ENCODE results near the gene COL5A1.
"Not testable (repeated sequence)": the region's sequence is repeated elsewhere in the genome, so short reads cannot be mapped to it uniquely, and the experiment has no call there.

The COL5A1 gene

GRCh38 chr9:134692573-134692860 lies 50.9 kb downstream of the COL5A1 start:
- no peak for DNase-seq (ENCODE audit: low read depth)

DNA sequence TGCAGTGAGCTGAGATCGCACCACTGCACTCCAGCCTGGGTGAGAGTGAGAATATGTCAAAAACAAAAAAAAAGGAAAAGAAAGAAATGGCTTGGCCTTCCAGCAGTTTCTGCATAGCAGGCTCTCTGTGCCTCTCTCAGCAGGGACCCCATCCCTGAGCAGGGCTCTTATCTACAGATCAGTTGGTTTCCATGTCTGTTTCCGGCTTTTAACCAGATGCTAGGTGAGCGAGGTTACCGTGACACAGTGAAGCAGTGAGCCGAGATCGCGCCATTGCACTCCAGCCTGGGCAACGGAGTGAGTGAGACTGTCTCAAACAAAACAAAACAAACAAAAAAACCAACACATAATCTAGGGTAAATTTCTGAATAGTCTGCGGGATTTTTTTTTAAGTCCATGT lies 51.4 kb downstream of the COL5A1 start:
- DNase-seq (ENCODE audit: low read depth), result no peak

DNA sequence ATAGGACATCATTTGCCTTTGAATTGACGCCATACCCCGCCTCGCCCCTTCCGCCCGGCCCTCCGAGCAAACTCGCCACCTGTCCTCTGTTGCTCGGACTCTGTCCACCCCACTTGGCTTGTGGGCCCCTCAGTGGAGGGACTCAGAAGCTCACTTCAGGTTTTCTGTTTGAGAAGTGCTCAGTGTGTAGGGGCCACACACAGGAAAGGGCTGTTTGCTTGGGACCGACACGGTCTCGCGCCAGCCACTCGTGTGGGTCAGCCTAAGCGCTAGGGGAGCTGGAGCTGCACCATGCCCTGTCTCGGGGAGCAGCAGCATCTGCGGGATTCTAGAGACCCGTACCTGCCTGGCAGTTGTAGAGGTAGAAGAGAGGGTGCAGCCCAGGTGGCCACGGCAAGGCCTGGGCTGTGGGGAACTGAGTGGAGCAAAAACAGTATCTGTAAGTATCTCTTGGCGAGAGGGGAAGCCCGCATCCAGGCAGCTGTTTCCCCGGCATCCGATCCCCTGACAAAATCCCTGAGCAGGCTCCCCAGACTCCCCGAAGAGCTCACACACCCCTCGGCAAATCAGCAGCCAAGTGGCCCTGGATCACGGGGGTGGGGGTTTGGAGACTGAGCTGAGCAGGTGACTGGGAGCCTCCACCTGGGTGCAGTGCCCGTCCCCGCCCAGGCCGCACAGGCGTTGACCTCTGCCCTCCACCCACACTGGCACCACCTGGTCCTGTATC lies 52.2 kb downstream of the COL5A1 start:
- DNase-seq (ENCODE audit: low read depth), result no peak

- DNase-seq (ENCODE audit: low read depth), result no peak
Observed at GRCh38 chr9:134694368-134694665, 52.7 kb downstream of the COL5A1 start.

DNA sequence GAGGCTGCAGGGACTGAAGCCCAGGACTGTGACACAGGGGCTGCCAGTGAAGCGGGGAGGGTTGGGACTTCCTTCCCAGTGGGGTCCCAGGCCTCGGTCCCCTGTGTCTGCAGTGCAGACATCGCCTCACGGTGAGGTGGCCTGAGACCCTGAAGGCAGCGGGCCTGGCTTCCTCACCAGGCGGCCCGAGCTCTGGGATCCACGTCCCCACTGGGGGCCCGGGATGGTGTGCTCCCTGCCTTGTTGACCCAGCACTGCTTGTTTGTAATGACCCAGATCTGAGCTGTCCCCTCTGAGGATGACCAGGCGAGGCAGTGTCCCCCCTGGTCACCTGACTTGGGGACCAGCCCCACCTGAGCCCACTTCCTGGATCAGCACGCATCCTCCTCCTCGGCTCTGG lies 53.1 kb downstream of the COL5A1 start:
- no peak for DNase-seq (ENCODE audit: low read depth)

DNA sequence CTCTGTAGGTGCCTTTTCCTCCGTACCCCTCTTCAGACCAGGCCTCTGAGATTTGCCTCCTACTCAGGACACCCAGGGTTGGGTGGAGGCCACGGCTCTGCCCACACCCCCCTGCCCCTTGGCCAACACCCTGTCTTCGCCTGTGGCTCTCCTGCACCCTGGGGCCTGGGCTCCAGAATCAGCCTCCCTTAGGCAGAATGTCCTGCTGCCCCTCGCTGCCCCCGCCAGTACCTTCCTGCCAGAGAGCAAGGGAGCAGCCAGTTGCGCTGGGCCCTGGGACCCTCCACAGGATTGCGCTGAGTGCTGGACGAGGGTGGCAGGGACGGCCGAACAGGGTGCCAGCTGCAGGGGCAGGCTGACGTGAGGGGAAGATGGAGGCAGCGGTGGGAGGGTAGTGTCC lies 53.5 kb downstream of the COL5A1 start:
- no peak for DNase-seq (ENCODE audit: low read depth)

DNA sequence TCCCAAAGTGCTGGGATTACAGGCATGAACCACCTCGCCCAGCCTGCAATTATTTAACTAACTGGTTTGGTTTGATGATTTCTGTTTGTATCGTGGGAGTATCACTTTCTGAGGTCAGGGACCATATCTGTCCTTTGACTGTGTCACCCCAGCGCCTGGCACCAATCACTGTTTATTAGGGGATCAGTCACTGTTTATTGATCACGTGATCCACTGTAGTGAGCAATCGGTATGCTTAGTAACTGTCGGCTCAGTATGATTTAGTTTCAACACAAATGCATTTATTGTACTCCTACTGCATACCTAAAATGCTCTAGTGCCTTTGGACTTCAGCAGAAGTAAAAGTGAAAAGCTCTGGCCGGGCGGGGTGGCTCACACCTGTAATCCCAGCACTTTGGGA lies 54.8 kb downstream of the COL5A1 start:
- no peak for DNase-seq (ENCODE audit: low read depth)

DNA sequence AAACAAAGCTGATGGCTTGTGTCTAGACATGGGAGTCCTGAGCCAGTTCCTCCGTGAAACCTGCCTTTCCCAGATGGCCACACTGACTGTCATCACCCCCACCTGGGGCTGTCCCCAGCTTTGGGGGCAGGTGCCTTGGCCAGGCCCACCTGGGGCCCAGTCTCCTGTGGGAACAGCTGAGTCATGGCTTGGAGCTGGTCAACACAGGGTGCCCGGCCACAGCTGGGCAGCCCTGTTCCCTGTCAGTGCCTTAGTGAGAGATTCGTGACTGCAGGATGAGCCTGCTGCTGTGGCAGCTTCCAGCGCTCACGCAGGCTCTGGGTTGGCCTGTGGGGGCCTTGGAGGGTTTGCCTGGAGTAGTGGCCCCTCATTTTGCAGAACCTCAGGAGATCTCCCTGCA lies 56.5 kb downstream of the COL5A1 start:
- DNase-seq (ENCODE audit: low read depth), result no peak

GRCh38 chr9:134698587-134699342 lies 57.2 kb downstream of the COL5A1 start:
- DNase-seq (ENCODE audit: low read depth), result no peak

DNA sequence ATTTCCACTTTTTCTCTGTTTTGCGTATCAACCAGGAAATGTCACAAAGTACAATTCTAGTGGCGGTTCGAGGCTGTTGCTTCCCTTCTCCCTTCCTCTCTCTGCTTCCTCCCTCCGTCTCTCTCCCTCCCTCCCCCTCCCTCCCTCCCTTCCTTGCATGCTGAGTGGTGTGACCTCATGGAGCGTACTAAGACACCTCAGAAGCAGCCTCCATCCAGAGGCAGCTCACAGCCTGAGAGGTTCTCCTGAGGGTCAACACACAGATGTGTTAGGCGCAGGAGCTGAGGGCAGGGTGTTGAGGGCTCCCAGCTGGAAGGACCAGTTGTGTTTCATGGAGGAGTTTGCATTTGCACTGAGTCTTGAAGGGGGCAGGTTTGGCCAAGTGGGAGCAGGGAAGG lies 57.7 kb downstream of the COL5A1 start:
- no peak for DNase-seq (ENCODE audit: low read depth)

- no peak for DNase-seq (ENCODE audit: low read depth)
Observed at GRCh38 chr9:134700636-134701350, 59.2 kb downstream of the COL5A1 start.

- DNase-seq (ENCODE audit: low read depth), result no peak
Observed at GRCh38 chr9:134701581-134702259, 60.1 kb downstream of the COL5A1 start.

GRCh38 chr9:134702291-134702690 lies 60.7 kb downstream of the COL5A1 start:
- no peak for DNase-seq (ENCODE audit: low read depth)

GRCh38 chr9:134703730-134704114 lies 62.1 kb downstream of the COL5A1 start:
- not testable (repeated sequence) for DNase-seq (ENCODE audit: low read depth)

DNA sequence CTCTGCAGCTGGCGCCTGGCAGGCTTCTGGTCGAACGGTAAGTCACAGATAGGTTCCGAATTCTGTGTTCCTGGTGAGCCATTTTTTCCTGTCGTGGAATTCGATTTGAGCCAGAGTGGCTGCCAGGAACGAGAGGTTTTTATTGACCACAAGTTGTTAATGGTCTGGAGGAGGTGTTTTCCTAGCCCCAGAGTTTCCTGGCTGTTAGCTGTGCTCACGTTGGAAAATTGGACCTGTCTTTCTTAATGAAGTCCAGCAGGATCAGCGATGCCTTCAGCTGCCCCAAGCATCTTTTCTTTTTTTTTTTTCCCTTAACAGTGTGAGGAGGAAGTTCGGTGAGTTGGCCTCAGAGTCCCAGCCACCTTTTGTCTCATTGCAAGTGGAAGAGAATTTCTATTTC lies 62.9 kb downstream of the COL5A1 start:
- DNase-seq (ENCODE audit: low read depth), result no peak

DNA sequence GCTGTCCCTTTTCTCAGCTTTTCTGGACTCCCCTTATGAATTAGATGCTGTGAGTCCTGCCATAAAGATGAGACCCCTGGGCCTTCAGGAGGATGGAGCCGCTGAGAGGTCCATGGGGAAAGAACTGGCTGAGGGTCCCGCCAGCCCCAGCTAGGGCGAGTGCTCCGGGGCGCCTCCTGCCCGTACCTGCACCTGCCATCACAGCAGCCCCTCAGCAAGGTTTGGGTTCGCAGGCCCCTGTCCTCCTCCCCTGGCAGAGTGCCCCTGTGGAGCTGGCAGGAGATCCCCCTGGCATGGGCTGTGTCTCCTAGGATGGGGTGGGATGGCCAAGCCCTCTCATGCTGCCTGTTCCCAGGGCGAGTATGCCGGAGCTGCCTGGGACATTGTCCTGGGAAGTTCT lies 64.2 kb downstream of the COL5A1 start:
- no peak for DNase-seq (ENCODE audit: low read depth)

GRCh38 chr9:134706522-134706921 lies 64.9 kb downstream of the COL5A1 start:
- no peak for DNase-seq (ENCODE audit: low read depth)

DNA sequence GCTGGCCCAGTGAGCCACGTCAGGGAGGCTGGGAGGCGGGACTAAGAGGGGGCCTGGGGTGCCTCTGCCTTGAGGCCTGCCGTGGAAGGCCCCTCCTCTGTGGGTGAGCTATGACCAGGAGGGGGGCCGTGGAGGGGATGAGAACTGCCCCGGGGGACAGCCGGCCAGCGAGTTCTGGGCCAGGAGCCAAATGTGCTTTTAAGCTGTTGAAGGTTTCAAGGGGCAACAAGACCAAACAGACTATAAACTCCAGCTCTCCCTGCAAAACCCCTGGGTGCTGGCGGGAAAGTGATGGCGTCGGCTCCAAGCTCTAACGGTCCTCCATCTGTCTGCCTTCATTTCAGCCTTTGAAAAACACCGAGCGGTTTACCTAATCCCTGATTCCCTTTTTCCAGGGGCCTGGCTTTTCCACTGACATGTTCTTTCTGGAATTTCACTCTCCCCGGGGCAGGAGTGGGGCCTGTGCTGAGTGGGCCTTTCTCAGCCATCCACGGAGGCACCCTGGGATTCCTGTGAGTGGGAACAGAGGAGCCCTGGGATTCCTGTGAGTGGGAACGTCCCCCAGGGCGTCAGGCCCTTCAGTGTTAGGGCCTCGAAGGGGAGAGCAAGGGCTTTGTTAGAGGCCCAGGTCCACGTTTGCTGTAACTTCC lies 65.6 kb downstream of the COL5A1 start:
- no peak for DNase-seq (ENCODE audit: low read depth)

- no peak for DNase-seq (ENCODE audit: low read depth)
Observed at GRCh38 chr9:134707731-134708671, 66.4 kb downstream of the COL5A1 start.

DNA sequence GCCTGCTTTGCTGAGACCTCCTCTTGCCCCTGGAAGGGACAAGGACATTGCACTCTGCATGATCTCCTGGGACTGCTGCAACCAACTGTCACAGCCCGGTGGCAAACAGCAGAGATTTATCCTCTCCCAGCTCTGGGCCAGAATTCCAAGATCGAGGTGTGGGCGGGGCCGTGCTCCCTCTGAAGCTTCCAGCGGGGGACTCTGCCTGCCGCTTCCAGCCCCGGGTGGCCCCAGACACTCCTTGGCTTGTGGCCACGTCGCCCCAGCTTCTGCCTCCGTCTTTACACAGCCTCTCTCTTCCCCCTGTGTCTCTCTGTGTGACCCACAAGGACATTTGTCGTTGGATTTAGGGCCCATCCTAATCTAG lies 67.1 kb downstream of the COL5A1 start:
- DNase-seq (ENCODE audit: low read depth), result no peak

GRCh38 chr9:134709512-134710270 lies 68.1 kb downstream of the COL5A1 start:
- DNase-seq (ENCODE audit: low read depth), result no peak
